Endothelial cell of umbilical vein (primary cell): ENCODE data around the gene ST6GALNAC2. TPM values are rescaled to one million over a fixed set of nuclear protein-coding genes. Genes with fewer than 3 reads are reported as not detected.

Experiments used
- BruUV-seq: library from RNA; stranded (reverse); fragments of 400-500 nt; replicated peaks from 2 replicates; lab custom pipeline; 2021; lab: Mats Ljungman, UMichigan
- CTCF ChIA-PET: fragments of 300-600, 350-600 bp; sonication (Branson Sonifier 250); formaldehyde crosslinking; loops from one replicate; lab custom pipeline; 2021; ENCODE audit warnings: antibody characterized with exemption, inconsistent platforms; lab: Charles Lee
- POLR2A ChIA-PET: fragments of 300-600, 350-600 bp; sonication (Branson Sonifier 250); formaldehyde crosslinking; loops from one replicate; lab custom pipeline; 2021; ENCODE audit warnings: antibody characterized with exemption, inconsistent platforms; lab: Charles Lee
- DNase-seq: peaks from one replicate; pipeline ENCODE4 v3.0.0-alpha.2; 2011; ENCODE audit warnings: low read depth, low spot score
- FAIRE-seq: peaks from 2 replicates; lab custom pipeline; 2011; peaks lifted over from hg19 to GRCh38; lab: Jason Lieb, UNC
- H2AFZ ChIP-seq: 2 replicates; pipeline ENCODE4 v1.6.0; 2012; ENCODE audit warnings: low read depth, low read length, control low read depth, inconsistent platforms
- H3K27ac ChIP-seq: 2 replicates; pipeline ENCODE4 v1.5.1; 2011; ENCODE audit warnings: low read depth, mild to moderate bottlenecking, control low read depth, low read length, moderate library complexity; ENCODE audit not compliant: insufficient read depth
- H3K27me3 ChIP-seq, 2 experiments: 2 replicates each; pipeline versions ENCODE4 v1.6.0 to v1.6.1; 2011; ENCODE audit warnings: low read length in 2 of 2, mixed read lengths in 1 of 2; ENCODE audit not compliant: control insufficient read depth in 2 of 2, insufficient read depth in 2 of 2
- H3K36me3 ChIP-seq, 2 experiments: 2 replicates in 1 of 2; 3 replicates in 1 of 2; pipeline ENCODE4 v1.5.1; 2011; ENCODE audit warnings: low read length in 2 of 2, mild to moderate bottlenecking in 1 of 2, moderate library complexity in 1 of 2; ENCODE audit not compliant: control insufficient read depth in 2 of 2, insufficient read depth in 2 of 2; ENCODE audit errors: extremely low read depth in 1 of 2
- H3K4me1 ChIP-seq: 3 replicates; pipeline ENCODE4 v1.5.1; 2011; ENCODE audit warnings: mild to moderate bottlenecking, low read length; ENCODE audit not compliant: control insufficient read depth, insufficient read depth; ENCODE audit errors: extremely low read depth
- H3K4me2 ChIP-seq: 2 replicates; pipeline ENCODE4 v1.6.1; 2011; ENCODE audit warnings: low read length, control low read depth, mixed read lengths; ENCODE audit not compliant: insufficient read depth
- H3K4me3 ChIP-seq, 3 experiments: fragments of 200-600 bp in 1 of 3; sonication (generic), shearing (Covaris generic) in 1 of 3; replicated peaks in 1 of 3; 2 replicates each; pipeline ENCODE4 v1.5.1; 2011 to 2016; ENCODE audit warnings: control low read depth in 3 of 3, low read length in 3 of 3, mild to moderate bottlenecking in 2 of 3, inconsistent platforms in 1 of 3, low read depth in 1 of 3, moderate library complexity in 1 of 3; ENCODE audit not compliant: insufficient read depth in 1 of 3
- H3K79me2 ChIP-seq: 2 replicates; pipeline ENCODE4 v1.6.0; 2012; ENCODE audit warnings: low read length, inconsistent platforms; ENCODE audit not compliant: control insufficient read depth, insufficient read depth
- H3K9ac ChIP-seq: replicated peaks from 2 replicates; pipeline ENCODE3; 2011; ENCODE audit warnings: low read length, control low read depth; ENCODE audit not compliant: insufficient read depth; ENCODE audit errors: extremely low read depth
- H3K9me1 ChIP-seq: replicated peaks from 3 replicates; pipeline ENCODE4 v1.6.0; 2011; ENCODE audit warnings: mild to moderate bottlenecking, low read length; ENCODE audit not compliant: control insufficient read depth, insufficient read depth; ENCODE audit errors: extremely low read depth
- H3K9me3 ChIP-seq: replicated peaks from 2 replicates; pipeline ENCODE4 v1.5.1; 2012; ENCODE audit warnings: low read length, inconsistent platforms; ENCODE audit not compliant: control insufficient read depth, insufficient read depth
- H4K20me1 ChIP-seq: replicated peaks from 2 replicates; pipeline ENCODE3; 2011; ENCODE audit warnings: mild to moderate bottlenecking, low read length; ENCODE audit not compliant: control insufficient read depth, insufficient read depth; ENCODE audit errors: extremely low read depth
- EZH2 ChIP-seq: IDR thresholded peaks from 2 replicates; pipeline ENCODE4 v1.6.1; 2012; ENCODE audit warnings: borderline replicate concordance, low read depth, mild to moderate bottlenecking, moderate library complexity, low read length, inconsistent platforms; ENCODE audit not compliant: severe bottlenecking
- FOS ChIP-seq: IDR thresholded peaks from 2 replicates; pipeline ENCODE4 v1.6.1; 2011; ENCODE audit warnings: mild to moderate bottlenecking, low read length, moderate library complexity, borderline replicate concordance; ENCODE audit not compliant: insufficient read depth
- GATA2 ChIP-seq: IDR thresholded peaks from 2 replicates; pipeline ENCODE4 v1.7.0; 2011; ENCODE audit warnings: low read depth, mild to moderate bottlenecking, moderate library complexity, mixed read lengths, low read length; ENCODE audit not compliant: insufficient read length, insufficient read depth
- JUN ChIP-seq: IDR thresholded peaks from 2 replicates; pipeline ENCODE4 v1.6.1; 2011; ENCODE audit warnings: borderline replicate concordance, low read depth; ENCODE audit not compliant: insufficient read length, insufficient read depth
- MAX ChIP-seq: IDR thresholded peaks from 2 replicates; pipeline ENCODE4 v1.6.1; 2011; ENCODE audit not compliant: insufficient read depth, insufficient read length
- MYC ChIP-seq: IDR thresholded peaks from one replicate; pipeline ENCODE4 v1.6.1; 2011; ENCODE audit warnings: mild to moderate bottlenecking, low read depth, low read length
- POLR2A ChIP-seq: IDR thresholded peaks from 2 replicates; pipeline ENCODE4 v1.6.1; 2012; ENCODE audit warnings: low read depth, mild to moderate bottlenecking, control low read depth, low read length
- POLR2AphosphoS5 ChIP-seq: IDR thresholded peaks from 2 replicates; pipeline ENCODE4 v1.6.1; 2012; ENCODE audit warnings: low read depth, mild to moderate bottlenecking, control low read depth, low read length, moderate library complexity; ENCODE audit not compliant: insufficient read depth
- dilution Hi-C: fragments of 300-500 bp; cut with MboI; formaldehyde crosslinking; loops from one replicate; pipeline ENCODE4 v1.15.0; 2019; ENCODE audit warnings: low sequenced_read_pairs; ENCODE audit not compliant: extremely low pct_ligation_motif_present
- intact Hi-C: fragments of 100-400 bp; cut with micrococcal nuclease; formaldehyde crosslinking; loops from one replicate; pipeline ENCODE4 v1.10.0; 2022
- polyA plus RNA-seq, 4 experiments: library from polyadenylated mRNA; depleted of rRNA in 3 of 4; stranded (reverse) in 3 of 4; unstranded in 1 of 4; fragments of >200 nt; gene quantifications; 2 replicates each; pipeline versions ENCODE4 v1.2.1 to v1.2.3, GENCODE V29; 2011 to 2012; ENCODE audit warnings: missing spikeins in 1 of 4
- total RNA-seq: library from RNA; stranded (reverse); gene quantifications from 2 replicates; pipeline ENCODE4 v1.2.3, GENCODE V29; 2021
- TF ChIP-seq, protein P1 (sequence below), 2 donors: IDR thresholded peaks; 1 replicate in 1 of 2; 2 replicates in 1 of 2; pipeline ENCODE4 v1.5.1; 2011; ENCODE audit warnings: low read length in 2 of 2, mild to moderate bottlenecking in 2 of 2, moderate library complexity in 2 of 2, control low read depth in 1 of 2, inconsistent platforms in 1 of 2, low read depth in 1 of 2; ENCODE audit not compliant: insufficient read depth in 1 of 2; ENCODE audit errors: extremely low read depth in 1 of 2

Gene ST6GALNAC2
- total and polyA plus RNA-seq, 2 donors (not counting 3 experiments of a cell fraction or from before 2014, with no cell fraction given): 0.59 to 1.7 TPM

DNA sequence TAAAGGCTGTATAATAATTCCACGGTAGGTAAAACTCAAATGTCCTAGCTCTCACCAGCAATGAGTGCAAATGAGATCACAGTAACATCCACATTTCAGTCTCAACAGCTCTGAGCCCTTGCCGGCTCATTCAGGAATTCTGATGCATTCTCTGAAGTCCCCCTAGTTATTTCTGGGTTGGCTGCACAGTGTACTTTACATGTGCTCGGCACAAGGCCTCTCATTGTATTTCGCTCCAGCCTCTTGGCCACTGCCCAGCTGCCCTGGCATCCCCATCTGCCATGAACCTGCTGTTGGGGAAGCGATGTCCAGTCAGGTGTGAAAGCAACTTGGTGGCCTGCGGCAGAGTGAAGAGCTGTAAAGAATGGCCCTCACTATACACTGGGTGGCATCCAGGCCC, 31.5 kb downstream of the ST6GALNAC2 start:
- Histone ChIP-seq H3K9ac (no peak overlapping the region), H3K4me3 (no peak overlapping the region), H3K4me2 (no peak overlapping the region), H3K79me2 (peaks cover 15% of the 10 kb centered on the region), H3K36me3 (no peaks in the 10 kb centered on the region), H3K27me3 (peaks cover 0 to 3% of the 10 kb centered on the region in 2 experiments), H4K20me1 (no peaks in the 10 kb centered on the region), H3K9me1 (no peaks in the 10 kb centered on the region), H3K9me3 (no peaks in the 10 kb centered on the region), H2AFZ (no peak overlapping the region), H3K4me1 (peaks cover 9% of the 10 kb centered on the region), H3K27ac (no peak overlapping the region)
- no peak for FAIRE-seq
- no peak for TF ChIP-seq MYC
- no peak for TF ChIP-seq EZH2
- no peak for TF ChIP-seq FOS
- no peak for TF ChIP-seq POLR2AphosphoS5
- no peak for TF ChIP-seq GATA2
- TF ChIP-seq, protein P1, sequence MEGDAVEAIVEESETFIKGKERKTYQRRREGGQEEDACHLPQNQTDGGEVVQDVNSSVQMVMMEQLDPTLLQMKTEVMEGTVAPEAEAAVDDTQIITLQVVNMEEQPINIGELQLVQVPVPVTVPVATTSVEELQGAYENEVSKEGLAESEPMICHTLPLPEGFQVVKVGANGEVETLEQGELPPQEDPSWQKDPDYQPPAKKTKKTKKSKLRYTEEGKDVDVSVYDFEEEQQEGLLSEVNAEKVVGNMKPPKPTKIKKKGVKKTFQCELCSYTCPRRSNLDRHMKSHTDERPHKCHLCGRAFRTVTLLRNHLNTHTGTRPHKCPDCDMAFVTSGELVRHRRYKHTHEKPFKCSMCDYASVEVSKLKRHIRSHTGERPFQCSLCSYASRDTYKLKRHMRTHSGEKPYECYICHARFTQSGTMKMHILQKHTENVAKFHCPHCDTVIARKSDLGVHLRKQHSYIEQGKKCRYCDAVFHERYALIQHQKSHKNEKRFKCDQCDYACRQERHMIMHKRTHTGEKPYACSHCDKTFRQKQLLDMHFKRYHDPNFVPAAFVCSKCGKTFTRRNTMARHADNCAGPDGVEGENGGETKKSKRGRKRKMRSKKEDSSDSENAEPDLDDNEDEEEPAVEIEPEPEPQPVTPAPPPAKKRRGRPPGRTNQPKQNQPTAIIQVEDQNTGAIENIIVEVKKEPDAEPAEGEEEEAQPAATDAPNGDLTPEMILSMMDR (IDR thresholded peaks at IDR 0.05; ENCODE audit: extremely low read depth in 1 of 2, insufficient read depth in 1 of 2, low read depth in 1 of 2, low read length in 2 of 2): no peak
- TF ChIP-seq POLR2A: no peak
- no peak for TF ChIP-seq JUN
- TF ChIP-seq MAX: no peak
- no TSS peak for BruUV-seq
- DNase-seq: no peak
- CTCF ChIA-PET: interaction anchor here (1.4 kb wide), 1 partner anchor 127 kb away, joined by 3 read pairs; no protein-coding TSS in a partner anchor
- POLR2A ChIA-PET: no interaction called here
- dilution Hi-C loops (no loop called here), intact Hi-C loops (no loop called here)
